IMR-90 (cell line): ENCODE measurements around the gene LETM1. TPM values are rescaled to one million over a fixed set of nuclear protein-coding genes. Genes with fewer than 3 reads are reported as not detected.
A peak's percentile ranks its signal among the peaks of the same experiment; 100 is the strongest.

Experiments
- ATAC-seq: fragments of 200-7000 bp; cut with Tn5 transposase; 2 replicates; pipeline ENCODE4 v1.9.1; 2020; ENCODE audit warnings: low read depth, mild to moderate bottlenecking, moderate library complexity
- Bru-seq: library from RNA; stranded (reverse); fragments of 400-500 nt; gene quantifications from one replicate; lab custom pipeline; 2021; lab: Mats Ljungman, UMichigan
- BruChase-seq, 2 experiments: library from RNA; stranded (reverse); fragments of 400-500 nt; gene quantifications; one replicate each; lab custom pipeline; 2021; lab: Mats Ljungman, UMichigan
- BruUV-seq: library from RNA; stranded (reverse); fragments of 400-500 nt; replicated peaks from 2 replicates; lab custom pipeline; 2021; lab: Mats Ljungman, UMichigan
- CTCF ChIA-PET: fragments of 300-600 bp; formaldehyde crosslinking; extraction: SDS; loops from one replicate; lab custom pipeline; 2021; ENCODE audit warnings: antibody characterized with exemption; lab: Yijun Ruan, JAX
- POLR2A ChIA-PET: fragments of 300-600 bp; sonication (Branson Sonifier 250); formaldehyde crosslinking; loops from one replicate; lab custom pipeline; 2022; ENCODE audit warnings: antibody characterized with exemption; ENCODE audit not compliant: unreplicated experiment; lab: Charles Lee
- DNase-seq: peaks from one replicate; pipeline ENCODE4 v3.0.0; 2013
- H2AFZ ChIP-seq: replicated peaks from 2 replicates; pipeline ENCODE3; 2013; ENCODE audit warnings: low read length, mild to moderate bottlenecking; ENCODE audit not compliant: poor library complexity
- H2AK5ac ChIP-seq: 2 replicates; pipeline ENCODE4 v1.6.1; 2013; ENCODE audit warnings: low read depth, low read length, inconsistent platforms
- H2AK9ac ChIP-seq: replicated peaks from 2 replicates; pipeline ENCODE3; 2013; ENCODE audit warnings: mild to moderate bottlenecking, low read depth, low read length, moderate library complexity; ENCODE audit not compliant: poor library complexity
- H2BK120ac ChIP-seq: 2 replicates; pipeline ENCODE4 v1.6.1; 2013; ENCODE audit warnings: low read depth, low read length, inconsistent platforms
- H2BK15ac ChIP-seq: 3 replicates; pipeline ENCODE4 v1.6.1; 2013; ENCODE audit warnings: low read depth, low read length, inconsistent platforms
- H2BK20ac ChIP-seq: 2 replicates; pipeline ENCODE4 v1.6.1; 2013; ENCODE audit warnings: low read depth, mild to moderate bottlenecking, inconsistent platforms, low read length, moderate library complexity
- H2BK5ac ChIP-seq: 2 replicates; pipeline ENCODE4 v1.6.1; 2013; ENCODE audit warnings: mild to moderate bottlenecking, low read depth, low read length, inconsistent platforms; ENCODE audit not compliant: poor library complexity, severe bottlenecking
- H3K14ac ChIP-seq: replicated peaks from 2 replicates; pipeline ENCODE4 v1.6.1; 2013; ENCODE audit warnings: low read depth, low read length, inconsistent platforms
- H3K18ac ChIP-seq: 2 replicates; pipeline ENCODE4 v1.6.1; 2013; ENCODE audit warnings: low read depth, low read length, control low read depth
- H3K23ac ChIP-seq: 2 replicates; pipeline ENCODE4 v1.6.1; 2013; ENCODE audit warnings: low read depth, low read length, inconsistent platforms
- H3K27ac ChIP-seq: 2 replicates; pipeline ENCODE4 v1.5.1; 2013; ENCODE audit warnings: mild to moderate bottlenecking, control low read depth, low read length; ENCODE audit not compliant: insufficient read depth
- H3K27me3 ChIP-seq: 2 replicates; pipeline ENCODE4 v1.6.1; 2013; ENCODE audit warnings: low read length; ENCODE audit not compliant: control insufficient read depth, insufficient read depth
- H3K36me3 ChIP-seq: 2 replicates; pipeline ENCODE4 v1.6.1; 2013; ENCODE audit warnings: low read length, mixed read lengths; ENCODE audit not compliant: control insufficient read depth, insufficient read depth
- H3K4ac ChIP-seq: 2 replicates; pipeline ENCODE4 v1.6.1; 2013; ENCODE audit warnings: low read depth, low read length, inconsistent platforms
- H3K4me1 ChIP-seq: 2 replicates; pipeline ENCODE4 v1.6.1; 2013; ENCODE audit warnings: low read length, mixed read lengths; ENCODE audit not compliant: control insufficient read depth, insufficient read depth
- H3K4me2 ChIP-seq: 2 replicates; pipeline ENCODE4 v1.6.1; 2013; ENCODE audit warnings: low read depth, mild to moderate bottlenecking, control low read depth, low read length, moderate library complexity
- H3K4me3 ChIP-seq: 2 replicates; pipeline ENCODE4 v1.5.1; 2013; ENCODE audit warnings: low read depth, mild to moderate bottlenecking, control low read depth, low read length, moderate library complexity; ENCODE audit not compliant: insufficient read depth
- H3K56ac ChIP-seq: 2 replicates; pipeline ENCODE4 v1.6.1; 2013; ENCODE audit warnings: low read length, inconsistent platforms; ENCODE audit not compliant: insufficient read depth; ENCODE audit errors: extremely low read depth
- H3K79me1 ChIP-seq, 2 experiments: 2 replicates each; pipeline ENCODE4 v1.6.1; 2013; ENCODE audit warnings: low read length in 2 of 2, inconsistent platforms in 1 of 2, low read depth in 1 of 2
- H3K9ac ChIP-seq: 2 replicates; pipeline ENCODE4 v1.6.1; 2013; ENCODE audit warnings: low read depth, low read length, control low read depth
- H3K9me1 ChIP-seq: 2 replicates; pipeline ENCODE4 v1.6.1; 2013; ENCODE audit warnings: low read length, inconsistent platforms; ENCODE audit not compliant: insufficient read depth
- H3K9me3 ChIP-seq: 2 replicates; pipeline ENCODE4 v1.6.1; 2013; ENCODE audit warnings: low read length; ENCODE audit not compliant: control insufficient read depth, insufficient read depth
- H4K20me1 ChIP-seq: 2 replicates; pipeline ENCODE4 v1.6.1; 2013; ENCODE audit warnings: low read length, inconsistent platforms; ENCODE audit not compliant: insufficient read depth
- H4K5ac ChIP-seq: 2 replicates; pipeline ENCODE4 v1.6.1; 2013; ENCODE audit warnings: mild to moderate bottlenecking, low read depth, low read length, control low read depth
- H4K8ac ChIP-seq, 2 experiments: 2 replicates each; pipeline ENCODE4 v1.6.1; 2013; ENCODE audit warnings: low read depth in 2 of 2, low read length in 2 of 2, control low read depth in 1 of 2, inconsistent platforms in 1 of 2
- H4K91ac ChIP-seq: 2 replicates; pipeline ENCODE4 v1.6.1; 2013; ENCODE audit warnings: low read depth, low read length, inconsistent platforms; ENCODE audit not compliant: insufficient read depth
- BHLHE40 ChIP-seq: fragments of 150-350 bp; IDR thresholded peaks from 2 replicates; pipeline ENCODE4 v1.6.1; 2016; ENCODE audit warnings: mild to moderate bottlenecking, low read depth, low read length
- CEBPB ChIP-seq: IDR thresholded peaks from 2 replicates; pipeline ENCODE4 v1.6.1; 2012; ENCODE audit warnings: low read depth, low read length, improper control_type of control experiment
- CHD1 ChIP-seq: IDR thresholded peaks from 2 replicates; pipeline ENCODE4 v1.6.1; 2012; ENCODE audit warnings: low read depth, low read length, improper control_type of control experiment
- FOS ChIP-seq: fragments of 150-350 bp; IDR thresholded peaks from 2 replicates; pipeline ENCODE4 v1.6.1; 2016; ENCODE audit warnings: low read depth, low read length
- MAFK ChIP-seq: IDR thresholded peaks from 2 replicates; pipeline ENCODE4 v1.6.1; 2012; ENCODE audit warnings: low read depth, low read length, improper control_type of control experiment
- MXI1 ChIP-seq: IDR thresholded peaks from 2 replicates; pipeline ENCODE4 v1.6.1; 2012; ENCODE audit warnings: low read depth, mild to moderate bottlenecking, low read length, moderate library complexity, borderline replicate concordance
- POLR2A ChIP-seq: IDR thresholded peaks from 2 replicates; pipeline ENCODE4 v1.6.1; 2012; ENCODE audit warnings: mild to moderate bottlenecking, low read depth, low read length
- RAD21 ChIP-seq: IDR thresholded peaks from 2 replicates; pipeline ENCODE4 v1.6.1; 2012; ENCODE audit warnings: low read length, improper control_type of control experiment
- RCOR1 ChIP-seq: IDR thresholded peaks from 2 replicates; pipeline ENCODE4 v1.6.1; 2012; ENCODE audit warnings: mild to moderate bottlenecking, low read length, improper control_type of control experiment; ENCODE audit not compliant: insufficient replicate concordance
- RFX5 ChIP-seq: IDR thresholded peaks from 2 replicates; pipeline ENCODE4 v1.8.0; 2012; ENCODE audit warnings: low read depth, mild to moderate bottlenecking, low read length, moderate library complexity
- SMC3 ChIP-seq: fragments of 150-350 bp; IDR thresholded peaks from 2 replicates; pipeline ENCODE4 v1.6.1; 2016; ENCODE audit warnings: low read depth, mild to moderate bottlenecking, antibody characterized with exemption, low read length, moderate library complexity
- WGBS, 2 experiments: methylation state at CpG; one replicate each; pipeline versions ENCODE4 v1.1.5 to v1.1.7; 2013; ENCODE audit warnings: missing lambda C conversion rate in 2 of 2; ENCODE audit not compliant: insufficient read length in 1 of 2; ENCODE audit errors: extremely low coverage in 2 of 2; 5-methylcytosine and 5-hydroxymethylcytosine counted together
- dilution Hi-C: fragments of 300-500 bp; cut with HindIII; formaldehyde crosslinking; loops from one replicate; pipeline ENCODE4 v1.14.3; 2018; ENCODE audit warnings: low sequenced_read_pairs; ENCODE audit not compliant: unreplicated experiment
- in situ Hi-C: fragments of 300-500 bp; cut with MboI; formaldehyde crosslinking; loops from 3 replicates; pipeline ENCODE4 v1.14.3; 2019; ENCODE audit warnings: low sequenced_read_pairs, inconsistent platforms, mixed read lengths
- intact Hi-C: fragments of 100-400 bp; cut with micrococcal nuclease; formaldehyde crosslinking; loops from 2 replicates; pipeline ENCODE4 v1.10.0; 2022
- long read RNA-seq: library from polyadenylated mRNA; unstranded; transcript quantifications from one replicate; pipeline ENCODE4 v2.0.0, GENCODE V29; 2021; ENCODE audit not compliant: unreplicated experiment
- polyA plus RNA-seq, 3 experiments: library from polyadenylated mRNA; depleted of rRNA; stranded (reverse); fragments of >200 nt; gene quantifications; 2 replicates each; pipeline ENCODE4 v1.2.3, GENCODE V29; 2012; ENCODE audit warnings: low replicate concordance in 1 of 3
- total RNA-seq: library from RNA; depleted of rRNA; stranded (reverse); fragments of >200 nt; gene quantifications from 2 replicates; pipeline ENCODE4 v1.2.3, GENCODE V29; 2012; rRNA removed
- TF ChIP-seq, protein P1 (sequence below): fragments of 150-350 bp; IDR thresholded peaks from 2 replicates; pipeline ENCODE4 v1.6.1; 2017; ENCODE audit warnings: mild to moderate bottlenecking, antibody characterized with exemption, low read length, low read depth
- TF ChIP-seq, protein P2 (sequence below): conservative IDR thresholded peaks from 2 replicates; pipeline ENCODE4 v1.5.1; 2012; ENCODE audit warnings: mild to moderate bottlenecking, low read depth, low read length, improper control_type of control experiment

Gene LETM1
- total RNA-seq, result 49.3 and 68.0 TPM in 2 replicates
- polyA plus RNA-seq (2012; rRNA removed), result 25.0 and 28.2 TPM in 2 replicates
- polyA plus RNA-seq (2012; cell fraction: cytosol; rRNA removed), result 14.8 and 16.4 TPM in 2 replicates
- 60.7 and 127 TPM in 2 replicates for polyA plus RNA-seq (2012; cell fraction: nucleus; rRNA removed; ENCODE audit: low replicate concordance)
- percentile 64 among the genes with signal in this experiment for Bru-seq, nascent RNA
- percentile 77 among the genes with signal in this experiment for BruChase-seq, experiment 1, labeled RNA remaining after a 6-hour chase
- percentile 71 among the genes with signal in this experiment for BruChase-seq, experiment 2, labeled RNA remaining after a 2-hour chase
- long read RNA-seq, full-length matches to known transcripts, result 27 of 58 reads
- long read RNA-seq, partial matches to known transcripts, result 12 of 58 reads
- long read RNA-seq, other reads (novel, unspliced or antisense), result 19 of 58 reads

DNA sequence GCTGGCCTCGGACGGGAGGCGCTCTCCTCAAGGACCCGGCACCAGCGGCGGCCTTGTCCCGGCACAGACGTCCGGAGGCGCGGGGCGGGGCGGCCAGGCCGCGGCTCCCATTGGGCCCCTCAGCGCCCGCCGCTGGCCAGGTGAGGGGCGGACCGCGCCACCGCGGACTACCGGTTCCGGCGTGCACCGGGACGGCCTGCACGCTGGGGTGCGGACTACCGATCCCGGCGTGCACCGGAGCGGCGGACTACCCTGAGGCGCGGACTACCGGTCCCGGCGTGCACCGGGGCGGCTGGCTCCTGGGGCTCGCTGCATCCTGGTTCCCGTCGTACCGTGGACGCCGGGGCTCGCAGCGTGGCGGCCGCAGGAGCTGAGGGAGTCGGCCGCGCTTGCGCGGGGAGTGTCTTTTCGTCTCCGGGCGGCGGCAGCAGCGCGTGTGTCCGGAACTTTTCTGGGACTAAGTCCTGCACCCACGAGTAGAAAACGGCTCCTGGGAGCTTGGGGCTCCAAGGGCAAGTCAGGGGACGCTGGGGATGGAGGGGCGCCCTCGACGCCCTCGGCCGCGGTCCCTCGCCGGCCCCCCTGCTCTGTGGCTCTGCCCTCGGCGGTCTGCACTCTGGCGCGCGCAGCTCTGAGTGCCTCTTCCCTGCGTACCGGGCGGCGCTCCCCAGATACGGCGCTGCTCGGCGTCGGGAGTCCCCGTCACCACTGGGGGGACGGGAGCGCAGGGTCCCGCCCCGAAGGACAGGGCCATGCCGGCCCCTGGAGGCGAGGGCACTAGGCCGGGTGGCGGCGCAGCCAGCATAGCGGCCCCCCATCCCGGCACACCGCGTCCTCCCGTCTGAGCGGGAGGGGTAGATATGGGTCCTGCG, at the start of gene LETM1:
LETM1 (minus strand) TSS at position 86 of the 872 bp plus-strand sequence. CDS start 206 bp downstream, outside the sequence.
- dilution Hi-C loops (no loop called here), intact Hi-C loops (loop anchor here (2.0 to 5.0 kb wide), 2 partner anchors 14 to 41 kb away; partner anchors contain the start of gene NSD2), in situ Hi-C loops (no loop called here)
- peak within 1 kb of the TSS; percentile 86 for H2AK5ac ChIP-seq
- no peaks in the 10 kb centered on the region for H3K9me3 ChIP-seq
- H3K4me2 ChIP-seq, result peak within 1 kb of the TSS; percentile 99
- peak within 1 kb of the TSS; percentile 89 for H3K14ac ChIP-seq
- H3K4me1 ChIP-seq, result peaks cover 18% of the 10 kb centered on the region
- peak within 1 kb of the TSS; percentile 81 for H3K27ac ChIP-seq
- DNase-seq, result peak; percentile 95
- H2BK15ac ChIP-seq, result no peak within 1 kb of the TSS
- peaks cover 28% of the 10 kb centered on the region for H3K9me1 ChIP-seq
- peak within 1 kb of the TSS; percentile 98 for H2AK9ac ChIP-seq
- peak; percentile 95 for ATAC-seq
- peak within 1 kb of the TSS; percentile 36 for H3K56ac ChIP-seq
- no TSS peak for BruUV-seq
- no peak within 1 kb of the TSS for H2BK20ac ChIP-seq
- H4K8ac ChIP-seq, result peak within 1 kb of the TSS; percentile 92 to 95; a peak in 3 of 4 replicates
- peaks cover 27% of the 10 kb centered on the region for H4K20me1 ChIP-seq
- H2BK5ac ChIP-seq, result peak within 1 kb of the TSS; percentile 83
- H3K4ac ChIP-seq, result peak within 1 kb of the TSS; percentile 85
- 1% methylated on average over 67 of the region's 107 CpGs; no CpG with 5 or more reads in 1 of the 2 experiments for WGBS, 2 experiments
- H3K18ac ChIP-seq, result peak within 1 kb of the TSS; percentile 14; the same call in 1 of the 2 replicates
- ChIA-PET CTCF (no interaction called here), POLR2A (interaction anchor here (0.6 to 0.7 kb wide), 3 partner anchors 11 to 644 kb away, joined by 3 to 9 read pairs (median 4); no protein-coding TSS in a partner anchor)
- peak within 1 kb of the TSS; percentile 71 for H4K5ac ChIP-seq
- H3K9ac ChIP-seq, result peak within 1 kb of the TSS; percentile 91
- no peaks in the 10 kb centered on the region; the same call in none of the 2 replicates for H3K36me3 ChIP-seq
- peak within 1 kb of the TSS; percentile 72 for H3K23ac ChIP-seq
- no peak within 1 kb of the TSS; the same call in 1 of the 2 replicates for H2BK120ac ChIP-seq
- H2AFZ ChIP-seq, result peak within 1 kb of the TSS; percentile 95
- peaks cover 26 to 58% of the 10 kb centered on the region in 2 experiments for H3K79me1 ChIP-seq
- no peaks in the 10 kb centered on the region for H3K27me3 ChIP-seq
- peak within 1 kb of the TSS; percentile 73 for H4K91ac ChIP-seq
- H3K4me3 ChIP-seq, result peak within 1 kb of the TSS; percentile 94
- TF ChIP-seq RFX5 (no peak), MAFK (no peak), FOS (no peak), MXI1 (no peak; the same call in 1 of the 2 replicates), SMC3 (no peak), CEBPB (no peak), RAD21 (no peak), BHLHE40 (no peak), POLR2A (peak; percentile 67), CHD1 (no peak), RCOR1 (no peak)
- TF ChIP-seq, protein P1, sequence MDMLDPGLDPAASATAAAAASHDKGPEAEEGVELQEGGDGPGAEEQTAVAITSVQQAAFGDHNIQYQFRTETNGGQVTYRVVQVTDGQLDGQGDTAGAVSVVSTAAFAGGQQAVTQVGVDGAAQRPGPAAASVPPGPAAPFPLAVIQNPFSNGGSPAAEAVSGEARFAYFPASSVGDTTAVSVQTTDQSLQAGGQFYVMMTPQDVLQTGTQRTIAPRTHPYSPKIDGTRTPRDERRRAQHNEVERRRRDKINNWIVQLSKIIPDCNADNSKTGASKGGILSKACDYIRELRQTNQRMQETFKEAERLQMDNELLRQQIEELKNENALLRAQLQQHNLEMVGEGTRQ, result no peak
- TF ChIP-seq, protein P2, sequence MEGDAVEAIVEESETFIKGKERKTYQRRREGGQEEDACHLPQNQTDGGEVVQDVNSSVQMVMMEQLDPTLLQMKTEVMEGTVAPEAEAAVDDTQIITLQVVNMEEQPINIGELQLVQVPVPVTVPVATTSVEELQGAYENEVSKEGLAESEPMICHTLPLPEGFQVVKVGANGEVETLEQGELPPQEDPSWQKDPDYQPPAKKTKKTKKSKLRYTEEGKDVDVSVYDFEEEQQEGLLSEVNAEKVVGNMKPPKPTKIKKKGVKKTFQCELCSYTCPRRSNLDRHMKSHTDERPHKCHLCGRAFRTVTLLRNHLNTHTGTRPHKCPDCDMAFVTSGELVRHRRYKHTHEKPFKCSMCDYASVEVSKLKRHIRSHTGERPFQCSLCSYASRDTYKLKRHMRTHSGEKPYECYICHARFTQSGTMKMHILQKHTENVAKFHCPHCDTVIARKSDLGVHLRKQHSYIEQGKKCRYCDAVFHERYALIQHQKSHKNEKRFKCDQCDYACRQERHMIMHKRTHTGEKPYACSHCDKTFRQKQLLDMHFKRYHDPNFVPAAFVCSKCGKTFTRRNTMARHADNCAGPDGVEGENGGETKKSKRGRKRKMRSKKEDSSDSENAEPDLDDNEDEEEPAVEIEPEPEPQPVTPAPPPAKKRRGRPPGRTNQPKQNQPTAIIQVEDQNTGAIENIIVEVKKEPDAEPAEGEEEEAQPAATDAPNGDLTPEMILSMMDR, result peak; percentile 15; the same call in 1 of the 2 replicates
